HG02885 (cell line): ENCODE measurements around the gene VAMP2.

Experiments
- ATAC-seq: cut with Tn5 transposase; IDR thresholded peaks from one replicate; pipeline ENCODE4 v1.9.1; 2021; ENCODE audit warnings: mild to moderate bottlenecking; ENCODE audit not compliant: unreplicated experiment, poor library complexity

The VAMP2 gene

DNA sequence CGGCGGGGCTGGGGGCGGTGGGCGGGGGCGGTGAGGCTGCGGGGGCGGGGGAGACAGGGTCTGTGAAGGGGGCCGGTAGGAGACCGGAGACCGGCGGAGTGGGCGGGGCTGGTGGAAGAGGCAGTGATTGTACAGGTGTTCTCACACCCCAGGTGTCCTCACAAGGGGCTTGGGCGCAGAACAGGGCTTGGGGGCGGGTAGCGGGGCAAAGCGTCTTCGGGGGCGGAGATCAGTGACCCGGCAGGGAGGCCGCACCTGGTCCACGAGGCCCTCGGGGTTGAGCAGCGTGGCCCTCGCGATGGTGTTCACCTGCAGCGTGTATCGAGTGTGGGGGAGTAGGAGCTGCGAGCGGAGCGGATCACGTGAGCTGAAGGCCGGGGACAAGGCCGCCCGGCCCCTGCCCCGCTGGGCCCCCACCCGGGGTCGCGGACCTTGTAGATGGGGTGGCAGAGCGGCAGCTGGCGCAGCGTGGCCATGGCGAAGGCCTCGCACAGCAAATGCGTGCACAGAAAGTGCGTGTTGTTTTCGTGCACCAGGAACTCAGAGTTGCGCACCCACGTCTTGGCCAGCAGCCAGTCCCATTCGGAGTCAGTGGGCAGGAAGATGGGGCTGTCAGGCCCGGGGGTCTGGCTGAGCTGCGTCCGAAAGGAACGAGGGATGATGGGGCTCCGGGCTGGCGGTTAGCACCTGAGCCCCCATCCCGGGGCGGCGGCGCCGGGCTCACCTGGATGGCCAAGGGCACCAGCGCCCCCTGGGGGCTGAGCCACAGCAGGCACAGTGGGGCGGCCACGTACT, 52.9 kb downstream of the VAMP2 start:
- no peak for ATAC-seq
